RWPE2 (cell line): ENCODE results near the gene GYS1.
"Not testable (repeated sequence)": the region's sequence is repeated elsewhere in the genome, so short reads cannot be mapped to it uniquely, and the experiment has no call there.

Experiments
- ATAC-seq: fragments of 200-7000 bp; cut with Tn5 transposase; 3 replicates; pipeline ENCODE4 v1.9.1; 2021; ENCODE audit warnings: low read depth
- DNase-seq: peaks from one replicate; pipeline ENCODE4 v3.0.0-alpha.2; 2020; ENCODE audit warnings: low spot score
- H3K27ac ChIP-seq: fragments of 450-650 bp; 2 replicates; pipeline ENCODE4 v1.5.1; 2017; ENCODE audit warnings: mild to moderate bottlenecking; ENCODE audit not compliant: poor library complexity, severe bottlenecking
- H3K27me3 ChIP-seq: fragments of 250-450 bp; sonication (Bioruptor Pico); 2 replicates; pipeline ENCODE4 v1.5.1; 2021; ENCODE audit warnings: mild to moderate bottlenecking, moderate library complexity; ENCODE audit not compliant: insufficient read depth, poor library complexity, severe bottlenecking
- H3K36me3 ChIP-seq: fragments of 250-450 bp; sonication (Bioruptor Pico); 2 replicates; pipeline ENCODE4 v1.5.1; 2020; ENCODE audit warnings: low read depth, mild to moderate bottlenecking, moderate library complexity
- H3K4me1 ChIP-seq: fragments of 250-450 bp; sonication (Bioruptor Pico); 2 replicates; pipeline ENCODE4 v1.5.1; 2021; ENCODE audit warnings: mild to moderate bottlenecking, moderate library complexity; ENCODE audit not compliant: insufficient read depth, poor library complexity, severe bottlenecking
- H3K4me3 ChIP-seq: fragments of 250-450 bp; sonication (Bioruptor Pico); 2 replicates; pipeline ENCODE4 v1.5.1; 2021; ENCODE audit warnings: mild to moderate bottlenecking, moderate library complexity; ENCODE audit not compliant: severe bottlenecking
- H3K9me3 ChIP-seq: fragments of 250-450 bp; sonication (Bioruptor Pico); 2 replicates; pipeline ENCODE4 v1.5.1; 2021; ENCODE audit warnings: mild to moderate bottlenecking, moderate library complexity; ENCODE audit not compliant: severe bottlenecking
- TF ChIP-seq, protein P1 (sequence below): fragments of 450-650 bp; IDR thresholded peaks from one replicate; pipeline ENCODE4 v1.5.1; 2017; ENCODE audit warnings: mild to moderate bottlenecking, moderate library complexity; ENCODE audit not compliant: poor library complexity, severe bottlenecking

GYS1 gene

DNA sequence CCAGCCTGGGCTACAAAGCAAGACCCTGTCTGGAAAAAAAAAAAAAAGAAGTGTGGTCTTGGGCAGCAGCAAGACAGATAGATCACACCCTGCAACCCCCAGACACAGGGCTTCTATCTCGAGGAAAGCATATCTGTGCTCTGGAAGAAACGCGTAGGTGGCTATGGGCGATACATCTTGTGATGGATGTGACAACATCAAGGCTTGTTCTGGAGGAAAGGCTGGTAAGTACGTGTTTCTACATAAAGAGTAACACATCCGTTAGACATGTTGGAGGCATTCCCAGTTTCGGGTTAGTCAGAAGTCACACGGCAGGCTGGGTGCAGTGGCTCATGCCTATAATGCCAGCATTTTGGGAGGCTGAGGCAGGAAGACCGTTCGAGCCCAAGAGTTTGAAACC, 66.2 kb downstream of the GYS1 start:
- peak; percentile 78 for ATAC-seq
- Histone ChIP-seq H3K27me3 (no peaks in the 10 kb centered on the region), H3K4me1 (peaks cover 22% of the 10 kb centered on the region), H3K9me3 (no peaks in the 10 kb centered on the region), H3K36me3 (no peaks in the 10 kb centered on the region), H3K4me3 (no peak overlapping the region), H3K27ac (peak overlapping the region; percentile 52)
- DNase-seq: peak; percentile 84
- TF ChIP-seq, protein P1, sequence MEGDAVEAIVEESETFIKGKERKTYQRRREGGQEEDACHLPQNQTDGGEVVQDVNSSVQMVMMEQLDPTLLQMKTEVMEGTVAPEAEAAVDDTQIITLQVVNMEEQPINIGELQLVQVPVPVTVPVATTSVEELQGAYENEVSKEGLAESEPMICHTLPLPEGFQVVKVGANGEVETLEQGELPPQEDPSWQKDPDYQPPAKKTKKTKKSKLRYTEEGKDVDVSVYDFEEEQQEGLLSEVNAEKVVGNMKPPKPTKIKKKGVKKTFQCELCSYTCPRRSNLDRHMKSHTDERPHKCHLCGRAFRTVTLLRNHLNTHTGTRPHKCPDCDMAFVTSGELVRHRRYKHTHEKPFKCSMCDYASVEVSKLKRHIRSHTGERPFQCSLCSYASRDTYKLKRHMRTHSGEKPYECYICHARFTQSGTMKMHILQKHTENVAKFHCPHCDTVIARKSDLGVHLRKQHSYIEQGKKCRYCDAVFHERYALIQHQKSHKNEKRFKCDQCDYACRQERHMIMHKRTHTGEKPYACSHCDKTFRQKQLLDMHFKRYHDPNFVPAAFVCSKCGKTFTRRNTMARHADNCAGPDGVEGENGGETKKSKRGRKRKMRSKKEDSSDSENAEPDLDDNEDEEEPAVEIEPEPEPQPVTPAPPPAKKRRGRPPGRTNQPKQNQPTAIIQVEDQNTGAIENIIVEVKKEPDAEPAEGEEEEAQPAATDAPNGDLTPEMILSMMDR: no peak

GRCh38 chr19:48925890-48926289, 67.2 kb downstream of the GYS1 start:
- not testable (repeated sequence) for H3K27me3 ChIP-seq, H3K36me3 ChIP-seq, DNase-seq, H3K9me3 ChIP-seq, ATAC-seq, H3K4me3 ChIP-seq
- H3K27ac ChIP-seq: peak overlapping the region; percentile 52
- H3K4me1 ChIP-seq: peaks cover 22% of the 10 kb centered on the region

- H3K4me3 ChIP-seq: no peak overlapping the region
- H3K36me3 ChIP-seq: peaks cover 6% of the 10 kb centered on the region; the same call in 1 of the 2 replicates
- TF ChIP-seq, protein P1: no peak
- no peaks in the 10 kb centered on the region for H3K9me3 ChIP-seq
- H3K27me3 ChIP-seq: no peaks in the 10 kb centered on the region
- peaks cover 22% of the 10 kb centered on the region for H3K4me1 ChIP-seq
- ATAC-seq (peak; percentile 89), DNase-seq (peak; percentile 91)
- peak overlapping the region; percentile 52 for H3K27ac ChIP-seq
Observed at GRCh38 chr19:48925240-48925843, 67.8 kb downstream of the GYS1 start.

DNA sequence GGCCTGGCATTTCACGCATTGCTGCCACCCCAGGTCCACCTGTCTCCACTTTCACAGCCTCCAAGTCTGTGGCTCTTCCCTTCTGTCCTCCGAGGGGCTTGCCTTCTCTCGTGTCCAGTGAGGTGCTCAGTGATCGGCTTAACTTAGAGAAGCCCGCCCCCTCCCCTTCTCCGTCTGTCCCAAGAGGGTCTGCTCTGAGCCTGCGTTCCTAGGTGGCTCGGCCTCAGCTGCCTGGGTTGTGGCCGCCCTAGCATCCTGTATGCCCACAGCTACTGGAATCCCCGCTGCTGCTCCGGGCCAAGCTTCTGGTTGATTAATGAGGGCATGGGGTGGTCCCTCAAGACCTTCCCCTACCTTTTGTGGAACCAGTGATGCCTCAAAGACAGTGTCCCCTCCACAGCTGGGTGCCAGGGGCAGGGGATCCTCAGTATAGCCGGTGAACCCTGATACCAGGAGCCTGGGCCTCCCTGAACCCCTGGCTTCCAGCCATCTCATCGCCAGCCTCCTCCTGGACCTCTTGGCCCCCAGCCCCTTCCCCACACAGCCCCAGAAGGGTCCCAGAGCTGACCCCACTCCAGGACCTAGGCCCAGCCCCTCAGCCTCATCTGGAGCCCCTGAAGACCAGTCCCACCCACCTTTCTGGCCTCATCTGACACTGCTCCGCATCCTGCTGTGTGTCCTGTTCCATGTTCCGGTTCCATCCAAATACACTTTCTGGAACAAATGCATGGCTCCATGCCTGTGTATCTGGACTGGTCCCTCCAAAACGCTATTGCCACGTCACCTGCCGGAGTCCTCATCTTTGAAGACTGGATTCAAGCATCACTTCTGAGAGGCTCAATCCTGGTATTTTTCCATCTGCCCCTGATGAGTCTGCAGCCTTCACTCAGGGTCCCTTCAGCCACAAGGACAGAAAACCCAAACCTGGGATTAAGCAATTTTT, 70.3 kb downstream of the GYS1 start:
- no peaks in the 10 kb centered on the region for H3K27me3 ChIP-seq
- H3K4me3 ChIP-seq: no peak overlapping the region
- H3K27ac ChIP-seq: no peak overlapping the region
- H3K9me3 ChIP-seq: no peaks in the 10 kb centered on the region
- peaks cover 21% of the 10 kb centered on the region for H3K4me1 ChIP-seq
- ATAC-seq (no peak), DNase-seq (no peak)
- TF ChIP-seq, protein P1: no peak
- peaks cover 19% of the 10 kb centered on the region for H3K36me3 ChIP-seq

GRCh38 chr19:48921721-48922500, 71.2 kb downstream of the GYS1 start:
- Histone ChIP-seq H3K4me3 (no peak overlapping the region), H3K36me3 (peaks cover 19% of the 10 kb centered on the region), H3K9me3 (no peaks in the 10 kb centered on the region), H3K27me3 (no peaks in the 10 kb centered on the region), H3K27ac (no peak overlapping the region), H3K4me1 (peaks cover 18% of the 10 kb centered on the region)
- TF ChIP-seq, protein P1: no peak
- ATAC-seq (no peak), DNase-seq (no peak)
